ENCODE measurements around the gene RAB18.

Gene RAB18

DNA sequence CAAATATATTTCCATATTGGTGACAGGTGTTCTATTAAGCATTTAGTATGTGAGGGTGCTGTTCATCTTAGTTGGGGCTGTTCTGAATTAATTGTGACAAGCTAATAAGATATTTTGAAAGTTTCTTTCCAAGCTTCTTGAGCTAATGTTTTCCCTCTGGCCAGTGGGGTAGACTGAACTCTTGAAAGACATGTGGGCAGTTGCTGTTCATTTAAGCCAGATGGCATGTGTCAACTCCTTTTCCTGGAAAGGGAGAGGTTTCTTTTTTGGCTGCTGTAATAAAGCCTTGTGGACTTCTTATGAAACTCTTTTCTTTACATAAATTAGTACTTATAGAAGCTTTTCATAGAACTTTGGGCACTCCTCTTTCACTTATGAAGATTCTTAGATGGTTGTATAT, 21.7 kb downstream of the RAB18 start:
- POLR2A ChIA-PET, result no interaction called here
- no peak overlapping the region for H3K4me3 ChIP-seq (ENCODE audit: low read depth, low read length)
- peaks cover 0 to 4% of the 10 kb centered on the region in 2 experiments; a peak in 1 of 3 replicates for H3K36me3 ChIP-seq (ENCODE audit: control insufficient read depth in 2 of 2, insufficient read depth in 1 of 2, low read length in 2 of 2)
- H3K9me3 ChIP-seq (ENCODE audit: control insufficient read depth, insufficient read depth, low read depth, low read length), result no peaks in the 10 kb centered on the region
- no peak for TF ChIP-seq YY2 (tag by site-specific recombination; IDR thresholded peaks at IDR 0.05)
- no peak for TF ChIP-seq BCL6B (tag by site-specific recombination; IDR thresholded peaks at IDR 0.05)
- no peak for TF ChIP-seq GLI2 (tag by site-specific recombination; IDR thresholded peaks at IDR 0.05; ENCODE audit: borderline replicate concordance, low read depth)
- TF ChIP-seq ZNF274 (IDR thresholded peaks at IDR 0.05; ENCODE audit: low read length), result no peak
- no peak for TF ChIP-seq ZNF274 (tag by site-specific recombination; IDR thresholded peaks at IDR 0.05; ENCODE audit: borderline replicate concordance)
- no peak for TF ChIP-seq SETDB1 (IDR thresholded peaks at IDR 0.05; ENCODE audit: insufficient read length, low read length)
- TF ChIP-seq ZNF433 (tag by site-specific recombination; IDR thresholded peaks at IDR 0.05; ENCODE audit: low read depth), result no peak
- no peak for TF ChIP-seq ZNF2 (tag by site-specific recombination; IDR thresholded peaks at IDR 0.05)
- no peak for TF ChIP-seq ZBTB17 (tag by site-specific recombination; IDR thresholded peaks at IDR 0.05)
- TF ChIP-seq FEZF1 (tag by site-specific recombination; IDR thresholded peaks at IDR 0.05), result no peak
- no peak for TF ChIP-seq ZXDB (tag by site-specific recombination; IDR thresholded peaks at IDR 0.05)
- TF ChIP-seq SALL2 (tag by site-specific recombination; IDR thresholded peaks at IDR 0.05; ENCODE audit: borderline replicate concordance), result no peak
- no peak for TF ChIP-seq ZSCAN30 (tag by site-specific recombination; IDR thresholded peaks at IDR 0.05)
- TF ChIP-seq, protein P1, sequence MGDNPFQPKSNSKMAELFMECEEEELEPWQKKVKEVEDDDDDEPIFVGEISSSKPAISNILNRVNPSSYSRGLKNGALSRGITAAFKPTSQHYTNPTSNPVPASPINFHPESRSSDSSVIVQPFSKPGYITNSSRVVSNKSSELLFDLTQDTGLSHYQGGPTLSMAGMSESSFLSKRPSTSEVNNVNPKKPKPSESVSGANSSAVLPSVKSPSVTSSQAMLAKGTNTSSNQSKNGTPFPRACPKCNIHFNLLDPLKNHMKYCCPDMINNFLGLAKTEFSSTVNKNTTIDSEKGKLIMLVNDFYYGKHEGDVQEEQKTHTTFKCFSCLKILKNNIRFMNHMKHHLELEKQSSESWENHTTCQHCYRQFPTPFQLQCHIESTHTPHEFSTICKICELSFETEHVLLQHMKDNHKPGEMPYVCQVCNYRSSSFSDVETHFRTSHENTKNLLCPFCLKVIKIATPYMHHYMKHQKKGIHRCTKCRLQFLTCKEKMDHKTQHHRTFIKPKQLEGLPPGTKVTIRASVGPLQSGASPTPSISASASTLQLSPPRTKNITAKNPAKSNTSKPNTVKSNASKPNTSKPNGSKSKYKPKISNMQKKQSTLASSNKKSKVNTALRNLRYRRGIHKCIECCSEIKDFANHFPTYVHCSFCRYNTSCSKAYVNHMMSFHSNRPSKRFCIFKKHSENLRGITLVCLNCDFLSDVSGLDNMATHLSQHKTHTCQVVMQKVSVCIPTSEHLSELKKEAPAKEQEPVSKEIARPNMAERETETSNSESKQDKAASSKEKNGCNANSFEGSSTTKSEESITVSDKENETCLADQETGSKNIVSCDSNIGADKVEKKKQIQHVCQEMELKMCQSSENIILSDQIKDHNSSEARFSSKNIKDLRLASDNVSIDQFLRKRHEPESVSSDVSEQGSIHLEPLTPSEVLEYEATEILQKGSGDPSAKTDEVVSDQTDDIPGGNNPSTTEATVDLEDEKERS (tag by site-specific recombination; IDR thresholded peaks at IDR 0.05), result no peak
- TF ChIP-seq HOXA7 (CRISPR knock-in tag; IDR thresholded peaks at IDR 0.05; ENCODE audit: borderline replicate concordance), result no peak
- TF ChIP-seq, protein P2, sequence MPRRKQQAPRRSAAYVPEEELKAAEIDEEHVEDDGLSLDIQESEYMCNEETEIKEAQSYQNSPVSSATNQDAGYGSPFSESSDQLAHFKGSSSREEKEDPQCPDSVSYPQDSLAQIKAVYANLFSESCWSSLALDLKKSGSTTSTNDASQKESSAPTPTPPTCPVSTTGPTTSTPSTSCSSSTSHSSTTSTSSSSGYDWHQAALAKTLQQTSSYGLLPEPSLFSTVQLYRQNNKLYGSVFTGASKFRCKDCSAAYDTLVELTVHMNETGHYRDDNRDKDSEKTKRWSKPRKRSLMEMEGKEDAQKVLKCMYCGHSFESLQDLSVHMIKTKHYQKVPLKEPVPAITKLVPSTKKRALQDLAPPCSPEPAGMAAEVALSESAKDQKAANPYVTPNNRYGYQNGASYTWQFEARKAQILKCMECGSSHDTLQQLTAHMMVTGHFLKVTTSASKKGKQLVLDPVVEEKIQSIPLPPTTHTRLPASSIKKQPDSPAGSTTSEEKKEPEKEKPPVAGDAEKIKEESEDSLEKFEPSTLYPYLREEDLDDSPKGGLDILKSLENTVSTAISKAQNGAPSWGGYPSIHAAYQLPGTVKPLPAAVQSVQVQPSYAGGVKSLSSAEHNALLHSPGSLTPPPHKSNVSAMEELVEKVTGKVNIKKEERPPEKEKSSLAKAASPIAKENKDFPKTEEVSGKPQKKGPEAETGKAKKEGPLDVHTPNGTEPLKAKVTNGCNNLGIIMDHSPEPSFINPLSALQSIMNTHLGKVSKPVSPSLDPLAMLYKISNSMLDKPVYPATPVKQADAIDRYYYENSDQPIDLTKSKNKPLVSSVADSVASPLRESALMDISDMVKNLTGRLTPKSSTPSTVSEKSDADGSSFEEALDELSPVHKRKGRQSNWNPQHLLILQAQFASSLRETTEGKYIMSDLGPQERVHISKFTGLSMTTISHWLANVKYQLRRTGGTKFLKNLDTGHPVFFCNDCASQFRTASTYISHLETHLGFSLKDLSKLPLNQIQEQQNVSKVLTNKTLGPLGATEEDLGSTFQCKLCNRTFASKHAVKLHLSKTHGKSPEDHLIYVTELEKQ (tag by site-specific recombination; IDR thresholded peaks at IDR 0.05; ENCODE audit: borderline replicate concordance), result no peak
- TF ChIP-seq, protein P3, sequence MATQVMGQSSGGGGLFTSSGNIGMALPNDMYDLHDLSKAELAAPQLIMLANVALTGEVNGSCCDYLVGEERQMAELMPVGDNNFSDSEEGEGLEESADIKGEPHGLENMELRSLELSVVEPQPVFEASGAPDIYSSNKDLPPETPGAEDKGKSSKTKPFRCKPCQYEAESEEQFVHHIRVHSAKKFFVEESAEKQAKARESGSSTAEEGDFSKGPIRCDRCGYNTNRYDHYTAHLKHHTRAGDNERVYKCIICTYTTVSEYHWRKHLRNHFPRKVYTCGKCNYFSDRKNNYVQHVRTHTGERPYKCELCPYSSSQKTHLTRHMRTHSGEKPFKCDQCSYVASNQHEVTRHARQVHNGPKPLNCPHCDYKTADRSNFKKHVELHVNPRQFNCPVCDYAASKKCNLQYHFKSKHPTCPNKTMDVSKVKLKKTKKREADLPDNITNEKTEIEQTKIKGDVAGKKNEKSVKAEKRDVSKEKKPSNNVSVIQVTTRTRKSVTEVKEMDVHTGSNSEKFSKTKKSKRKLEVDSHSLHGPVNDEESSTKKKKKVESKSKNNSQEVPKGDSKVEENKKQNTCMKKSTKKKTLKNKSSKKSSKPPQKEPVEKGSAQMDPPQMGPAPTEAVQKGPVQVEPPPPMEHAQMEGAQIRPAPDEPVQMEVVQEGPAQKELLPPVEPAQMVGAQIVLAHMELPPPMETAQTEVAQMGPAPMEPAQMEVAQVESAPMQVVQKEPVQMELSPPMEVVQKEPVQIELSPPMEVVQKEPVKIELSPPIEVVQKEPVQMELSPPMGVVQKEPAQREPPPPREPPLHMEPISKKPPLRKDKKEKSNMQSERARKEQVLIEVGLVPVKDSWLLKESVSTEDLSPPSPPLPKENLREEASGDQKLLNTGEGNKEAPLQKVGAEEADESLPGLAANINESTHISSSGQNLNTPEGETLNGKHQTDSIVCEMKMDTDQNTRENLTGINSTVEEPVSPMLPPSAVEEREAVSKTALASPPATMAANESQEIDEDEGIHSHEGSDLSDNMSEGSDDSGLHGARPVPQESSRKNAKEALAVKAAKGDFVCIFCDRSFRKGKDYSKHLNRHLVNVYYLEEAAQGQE (tag by site-specific recombination; IDR thresholded peaks at IDR 0.05), result no peak
- H3K27ac ChIP-seq (ENCODE audit: extremely low read depth, low read depth, low read length), result no peak overlapping the region
- CTCF ChIA-PET, result no interaction called here
- 0 out of 2 replicates have a peak, but pooled peaks cover 4% of the 10 kb centered on the region for H3K4me1 ChIP-seq (ENCODE audit: control insufficient read depth, insufficient read depth, low read length)

Data from HEK293 (cell line).